Activated CD8-positive, alpha-beta memory T cell treated with anti-CD3 and anti-CD28 coated beads, Interleukin-2, amount 50 U/mL, for 1 hour (primary cell): ENCODE data around the gene PPP1R27.

Experiments
- DNase-seq: peaks from one replicate; pipeline ENCODE4 v3.0.0-alpha.2; 2020; ENCODE audit errors: extremely low read depth

The PPP1R27 gene

GRCh38 chr17:81804559-81805399 lies 30.1 kb downstream of the PPP1R27 start:
- DNase-seq: no peak

GRCh38 chr17:81803728-81804558 lies 30.9 kb downstream of the PPP1R27 start, which contains the start of gene GCGR:
TSS of gene GCGR (plus strand) at chr17:81804150. CDS start at chr17:81809019, 4,869 bp downstream.
- no peak for DNase-seq

DNA sequence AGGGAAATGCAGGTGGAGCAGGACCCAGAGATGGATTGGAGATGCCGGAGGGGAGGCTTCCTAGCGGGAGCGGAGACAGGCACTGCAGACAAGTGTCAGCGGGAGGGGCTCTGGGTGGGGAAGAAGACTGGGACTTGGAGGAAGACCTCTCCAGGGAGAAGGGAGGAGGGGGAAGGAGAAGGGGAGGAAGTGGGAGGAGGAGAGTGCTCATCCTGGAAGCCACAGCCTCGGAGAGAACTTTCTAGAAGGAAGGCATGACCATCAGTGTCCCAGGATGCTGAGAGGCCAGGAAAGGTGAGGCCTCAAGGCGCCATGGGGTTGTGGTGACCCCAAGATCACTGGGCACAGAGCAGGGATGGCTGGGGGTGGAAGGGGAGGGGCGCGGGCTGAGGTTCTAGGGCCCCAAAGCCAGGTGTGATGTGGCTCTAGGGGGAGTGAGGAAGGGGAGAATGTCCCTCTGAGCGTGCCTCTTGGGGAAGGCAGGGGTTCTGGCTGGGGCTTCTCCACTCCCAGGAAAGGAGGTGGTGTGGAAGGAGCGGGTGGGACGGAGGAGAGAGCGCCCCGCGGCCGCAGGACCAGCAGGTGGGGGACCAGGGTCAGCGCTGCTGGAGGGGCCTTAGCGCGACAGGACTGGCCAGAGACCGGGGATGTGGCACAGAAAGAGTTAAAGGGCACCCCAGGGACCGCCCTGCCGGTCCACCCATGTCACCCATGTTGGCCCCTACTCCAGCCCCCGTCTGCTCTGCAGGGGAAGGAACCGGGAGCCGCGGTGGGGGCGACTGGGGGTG lies 31.8 kb downstream of the PPP1R27 start:
- no peak for DNase-seq

- DNase-seq: no peak
These were observed 32.6 kb downstream of the PPP1R27 start for GRCh38 chr17:81802048-81802758.

- DNase-seq: no peak
These were observed 33.5 kb downstream of the PPP1R27 start for GRCh38 chr17:81801327-81801726.

GRCh38 chr17:81794509-81794908 lies 40.3 kb downstream of the PPP1R27 start:
- no peak for DNase-seq

- DNase-seq: no peak
These were observed 40.8 kb downstream of the PPP1R27 start for GRCh38 chr17:81794074-81794476.

DNA sequence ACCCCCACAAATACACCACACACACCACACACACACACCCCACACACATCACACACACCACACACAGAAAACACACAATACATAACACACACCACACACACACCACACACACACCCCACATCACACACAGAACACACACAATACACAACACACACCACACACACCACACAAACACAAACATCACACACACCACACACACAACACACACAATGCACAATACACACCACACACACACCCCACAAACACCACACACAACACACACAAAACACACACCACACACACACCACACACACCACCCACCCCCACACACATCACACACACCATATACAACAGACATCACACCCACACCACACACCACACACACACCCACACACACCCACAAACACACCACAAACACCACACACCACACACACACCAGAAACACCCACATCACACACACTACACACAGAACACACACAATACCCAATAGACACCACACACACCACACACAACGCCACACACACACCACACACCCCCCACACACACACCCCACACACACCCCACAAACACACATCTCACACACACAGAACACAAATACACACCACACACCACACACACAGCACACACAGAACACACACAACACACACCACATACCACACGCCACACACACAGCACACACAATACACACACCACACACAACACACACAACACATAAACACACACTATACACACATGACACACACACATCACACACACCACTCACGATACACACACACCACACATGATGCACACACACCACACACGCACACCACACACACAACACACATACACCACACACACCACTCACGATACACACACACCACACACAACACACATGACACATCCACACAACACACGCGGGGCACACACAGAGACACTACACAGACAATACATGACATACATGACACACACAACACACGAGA lies 41.9 kb downstream of the PPP1R27 start:
- DNase-seq: no peak
